GM12865 (cell line): ENCODE results near the gene TNRC6B.

Experiments
- DNase-seq: peaks from one replicate; pipeline ENCODE4 v3.0.0; 2010; ENCODE audit warnings: low read depth
- H3K4me3 ChIP-seq: 2 replicates; pipeline ENCODE4 v1.5.1; 2011; ENCODE audit warnings: mild to moderate bottlenecking, low read depth, low read length, control low read depth
- TF ChIP-seq, protein P1 (sequence below): IDR thresholded peaks from 2 replicates; pipeline ENCODE4 v1.5.1; 2011; ENCODE audit warnings: low read length, control low read depth, low read depth, inconsistent platforms; ENCODE audit not compliant: insufficient read depth; ENCODE audit errors: missing control alignments

The TNRC6B gene

DNA sequence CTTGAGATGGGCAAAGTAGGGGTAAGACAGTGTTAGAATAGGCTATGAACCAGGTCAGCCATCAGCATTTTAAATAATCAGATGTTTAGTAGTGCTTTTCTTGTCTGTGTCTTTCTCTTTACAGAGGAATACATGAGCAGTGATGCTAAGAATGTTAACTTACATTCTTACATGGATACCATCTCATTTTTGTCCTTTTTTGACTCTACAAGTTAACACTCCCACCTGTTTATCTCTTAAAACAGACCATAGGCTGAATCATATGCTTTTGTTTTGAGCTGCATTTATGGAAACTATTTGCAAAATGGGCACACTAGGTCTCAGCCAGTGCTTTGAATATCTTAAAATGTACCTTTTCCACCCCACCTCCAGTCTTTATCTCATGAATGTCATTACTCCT, 143.0 kb downstream of the TNRC6B start:
- no peak for DNase-seq
- no peak overlapping the region for H3K4me3 ChIP-seq
- TF ChIP-seq, protein P1, sequence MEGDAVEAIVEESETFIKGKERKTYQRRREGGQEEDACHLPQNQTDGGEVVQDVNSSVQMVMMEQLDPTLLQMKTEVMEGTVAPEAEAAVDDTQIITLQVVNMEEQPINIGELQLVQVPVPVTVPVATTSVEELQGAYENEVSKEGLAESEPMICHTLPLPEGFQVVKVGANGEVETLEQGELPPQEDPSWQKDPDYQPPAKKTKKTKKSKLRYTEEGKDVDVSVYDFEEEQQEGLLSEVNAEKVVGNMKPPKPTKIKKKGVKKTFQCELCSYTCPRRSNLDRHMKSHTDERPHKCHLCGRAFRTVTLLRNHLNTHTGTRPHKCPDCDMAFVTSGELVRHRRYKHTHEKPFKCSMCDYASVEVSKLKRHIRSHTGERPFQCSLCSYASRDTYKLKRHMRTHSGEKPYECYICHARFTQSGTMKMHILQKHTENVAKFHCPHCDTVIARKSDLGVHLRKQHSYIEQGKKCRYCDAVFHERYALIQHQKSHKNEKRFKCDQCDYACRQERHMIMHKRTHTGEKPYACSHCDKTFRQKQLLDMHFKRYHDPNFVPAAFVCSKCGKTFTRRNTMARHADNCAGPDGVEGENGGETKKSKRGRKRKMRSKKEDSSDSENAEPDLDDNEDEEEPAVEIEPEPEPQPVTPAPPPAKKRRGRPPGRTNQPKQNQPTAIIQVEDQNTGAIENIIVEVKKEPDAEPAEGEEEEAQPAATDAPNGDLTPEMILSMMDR, result no peak

DNA sequence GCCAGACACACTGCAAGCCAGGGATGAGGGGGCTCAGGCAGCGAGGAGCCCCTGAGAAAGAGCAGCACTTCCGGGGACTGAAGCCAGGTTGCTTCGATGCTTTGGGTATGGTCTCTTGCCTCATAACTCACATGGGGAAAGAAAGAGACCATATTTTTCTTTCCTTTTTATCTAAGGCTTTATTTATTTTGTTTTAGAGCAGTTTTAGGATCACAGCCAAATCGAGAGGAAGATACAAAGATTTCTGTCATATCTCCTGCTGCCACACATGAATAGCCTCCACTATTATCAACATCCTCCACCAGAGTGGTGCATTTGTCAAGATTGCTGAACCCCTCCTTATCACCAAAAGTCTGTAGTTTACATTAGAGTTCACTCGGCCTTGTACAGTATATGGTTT, 144.3 kb downstream of the TNRC6B start:
- no peak overlapping the region for H3K4me3 ChIP-seq
- TF ChIP-seq, protein P1, result no peak
- DNase-seq, result no peak

DNA sequence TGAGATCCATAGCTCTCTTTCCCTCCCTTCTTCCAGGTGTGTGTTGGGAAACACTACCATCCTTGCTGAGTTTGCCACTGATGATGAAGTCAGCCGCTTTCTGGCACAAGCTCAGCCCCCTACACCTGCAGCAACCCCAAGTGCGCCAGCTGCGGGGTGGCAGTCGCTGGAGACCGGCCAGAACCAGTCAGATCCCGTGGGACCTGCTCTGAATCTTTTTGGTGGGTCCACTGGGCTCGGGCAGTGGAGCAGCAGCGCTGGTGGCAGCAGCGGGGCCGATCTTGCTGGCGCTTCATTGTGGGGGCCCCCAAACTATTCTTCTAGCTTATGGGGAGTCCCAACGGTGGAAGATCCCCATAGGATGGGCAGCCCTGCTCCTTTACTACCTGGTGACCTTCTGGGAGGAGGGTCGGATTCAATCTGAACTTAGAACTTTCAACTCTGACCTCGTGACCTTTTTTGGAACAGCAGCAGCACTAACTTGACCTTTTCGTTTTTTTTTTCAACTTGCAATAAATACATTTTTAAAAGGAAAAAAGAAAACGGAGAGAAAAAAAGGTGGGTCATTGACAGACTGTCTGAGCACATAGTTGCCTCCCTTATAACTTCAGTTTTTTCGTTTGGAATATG, 145.2 kb downstream of the TNRC6B start:
- TF ChIP-seq, protein P1, result no peak
- no peak overlapping the region for H3K4me3 ChIP-seq
- DNase-seq, result no peak

DNA sequence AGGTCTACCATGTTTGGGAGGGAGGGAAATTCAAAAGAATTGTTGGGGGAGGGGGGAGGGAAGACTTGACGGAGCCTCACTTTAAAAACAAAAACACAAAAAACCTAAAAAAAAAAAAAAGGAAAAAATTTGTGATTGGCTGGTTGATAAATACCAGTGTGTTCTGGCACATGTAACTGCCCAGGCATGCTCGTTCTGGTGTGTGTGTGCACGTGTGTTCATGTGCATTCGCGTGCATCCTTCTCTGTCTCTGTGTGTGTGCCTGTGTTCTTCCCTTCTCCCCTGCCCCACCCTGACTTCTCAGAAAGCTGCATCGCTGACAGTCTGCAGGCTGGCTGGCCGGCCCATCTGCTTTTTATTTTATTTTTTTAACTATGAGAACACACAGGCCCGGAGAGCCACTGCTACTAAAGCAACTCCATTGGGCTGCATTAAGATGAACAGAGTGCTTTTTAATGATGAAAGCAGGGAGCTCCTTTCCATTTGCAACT, 146.0 kb downstream of the TNRC6B start:
- TF ChIP-seq, protein P1, result no peak
- DNase-seq, result no peak
- no peak overlapping the region for H3K4me3 ChIP-seq

DNA sequence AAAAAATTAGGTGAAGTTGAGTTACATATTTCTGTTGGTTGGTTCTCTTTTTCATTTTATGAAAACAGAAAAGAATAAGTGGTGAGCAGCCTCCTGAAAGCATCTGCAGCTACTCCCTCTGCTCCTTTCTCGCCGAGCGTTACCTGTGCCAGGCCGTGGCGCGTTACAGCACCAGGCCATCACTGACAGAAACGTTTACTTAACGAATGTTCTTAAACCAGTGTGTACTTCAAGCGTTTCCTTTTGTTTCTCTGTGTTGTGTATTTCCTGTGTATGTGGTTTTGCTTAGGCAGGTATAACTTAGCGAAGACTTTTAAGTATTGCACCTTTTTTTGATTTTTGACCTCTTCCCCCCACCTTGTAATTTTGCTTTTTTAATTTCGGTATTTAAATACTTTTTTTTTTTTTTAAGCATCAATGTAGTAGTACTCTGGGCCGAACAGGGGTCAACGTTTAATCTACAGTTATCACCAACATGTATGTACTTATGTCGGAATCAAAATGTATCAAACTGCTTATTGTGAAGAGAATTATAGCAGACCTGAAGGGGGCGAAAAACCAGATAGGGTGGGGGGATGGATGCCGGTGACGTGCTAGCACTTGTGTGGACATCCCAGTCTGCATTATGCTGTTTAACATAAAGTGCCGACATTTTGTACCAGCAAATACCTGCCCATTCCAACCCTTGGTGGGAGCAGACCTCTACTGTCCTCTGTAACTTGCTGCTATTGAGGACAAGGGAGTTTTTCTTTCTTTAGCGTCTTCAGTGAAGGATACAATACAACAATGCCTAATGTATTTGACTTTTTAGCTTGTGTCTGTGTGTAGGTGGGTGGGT, 147.0 kb downstream of the TNRC6B start:
- DNase-seq, result no peak
- no peak overlapping the region for H3K4me3 ChIP-seq
- TF ChIP-seq, protein P1, result no peak

DNA sequence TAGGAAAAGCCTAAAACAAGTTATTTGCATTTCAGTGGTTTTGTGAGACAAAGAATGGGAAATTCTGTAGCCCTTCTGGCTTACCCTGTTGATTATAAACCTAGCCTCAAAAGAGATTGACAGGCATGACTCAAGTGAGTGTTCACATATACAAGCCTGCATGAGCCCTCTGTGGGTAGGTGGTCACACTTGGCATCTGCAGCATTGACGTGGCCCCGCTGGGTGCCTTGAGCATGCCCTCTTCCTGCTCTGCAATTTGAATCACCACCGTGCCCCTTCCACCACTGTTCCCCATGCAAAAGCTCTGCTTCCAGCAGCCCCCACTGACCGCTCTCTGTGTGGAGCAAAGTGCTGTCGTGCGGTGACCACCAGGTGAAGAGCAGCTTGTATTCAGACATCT, 147.6 kb downstream of the TNRC6B start:
- TF ChIP-seq, protein P1, result no peak
- peak; percentile 13 for DNase-seq
- H3K4me3 ChIP-seq, result no peak overlapping the region
